Activated gamma-delta T cell treated with Interleukin-2 at 50 U/mL for 16 hours (primary cell): ENCODE data around the gene CACNA2D3.
"Not testable (repeated sequence)": the region's sequence is repeated elsewhere in the genome, so short reads cannot be mapped to it uniquely, and the experiment has no call there.

Experiments used
- DNase-seq: peaks from one replicate; pipeline ENCODE4 v3.0.0-alpha.2; 2020

CACNA2D3 gene

GRCh38 chr3:55061720-55062034 is 939.3 kb downstream of the CACNA2D3 start:
- DNase-seq = no peak

DNA sequence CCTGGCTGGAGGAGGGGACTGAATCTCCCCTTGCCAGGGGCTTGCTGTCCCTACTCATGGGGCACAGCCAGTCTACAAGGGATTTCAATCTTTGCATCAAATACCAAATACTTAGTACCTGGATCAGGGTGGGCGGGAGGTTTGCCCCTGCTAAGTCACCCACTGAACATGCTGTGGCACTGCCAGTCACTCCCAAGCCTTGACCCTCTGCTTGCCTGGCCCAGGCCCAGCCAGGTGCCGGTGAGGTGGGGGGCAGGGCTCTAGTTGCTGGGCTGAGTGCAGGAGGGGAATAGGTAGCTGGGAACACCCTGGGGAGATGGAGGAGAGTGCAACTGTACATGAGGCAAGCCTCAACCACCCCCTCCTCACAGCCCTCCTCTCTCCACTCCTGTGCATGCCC is 941.8 kb downstream of the CACNA2D3 start:
- no peak for DNase-seq

GRCh38 chr3:55065331-55065730 is 943.0 kb downstream of the CACNA2D3 start:
- DNase-seq = no peak

- no peak for DNase-seq
These were observed 944.2 kb downstream of the CACNA2D3 start for GRCh38 chr3:55066551-55067047.

DNA sequence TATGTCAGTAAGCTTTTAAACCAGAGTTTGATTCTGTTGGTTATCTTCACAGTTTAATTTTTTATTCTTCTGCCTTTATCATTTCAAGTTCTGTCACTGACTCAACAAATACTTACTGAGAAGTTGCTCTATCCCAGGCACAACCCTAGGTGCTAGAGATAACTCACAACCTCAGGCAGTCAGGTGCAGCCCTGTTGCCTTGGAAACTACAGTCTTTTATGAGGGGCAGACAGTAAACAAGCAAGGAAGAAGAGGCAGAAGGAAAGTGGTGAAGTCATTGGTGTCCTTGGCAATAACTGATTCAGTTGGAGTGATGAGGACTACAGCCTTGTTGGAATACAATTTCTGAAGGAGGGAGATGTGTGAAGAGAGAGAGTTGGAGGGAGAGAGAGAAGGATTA is 947.6 kb downstream of the CACNA2D3 start:
- DNase-seq = no peak

GRCh38 chr3:55074796-55075195 is 952.4 kb downstream of the CACNA2D3 start:
- DNase-seq = no peak

- DNase-seq = no peak
These were observed 953.5 kb downstream of the CACNA2D3 start for GRCh38 chr3:55075846-55076245.

DNA sequence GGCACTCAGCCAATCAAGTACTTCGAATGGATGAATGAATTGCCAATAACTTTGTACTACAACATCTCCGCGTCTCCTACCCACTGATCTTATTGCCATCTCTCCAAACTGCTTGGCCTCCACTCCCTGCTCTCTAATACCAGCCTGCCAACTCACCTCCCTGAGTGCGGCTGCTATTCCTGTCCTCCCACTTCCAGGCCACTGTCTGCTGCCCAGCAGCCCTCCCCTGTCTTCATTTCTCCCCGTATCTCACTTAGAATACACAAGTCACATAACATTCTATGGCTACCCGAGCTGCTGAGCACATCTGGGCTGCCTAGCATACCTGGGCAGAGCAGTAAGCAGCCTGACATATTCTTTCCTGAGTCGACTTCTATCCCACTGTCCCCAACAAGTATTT is 955.4 kb downstream of the CACNA2D3 start:
- DNase-seq = no peak

GRCh38 chr3:55078876-55079275 is 956.5 kb downstream of the CACNA2D3 start:
- no peak for DNase-seq

DNA sequence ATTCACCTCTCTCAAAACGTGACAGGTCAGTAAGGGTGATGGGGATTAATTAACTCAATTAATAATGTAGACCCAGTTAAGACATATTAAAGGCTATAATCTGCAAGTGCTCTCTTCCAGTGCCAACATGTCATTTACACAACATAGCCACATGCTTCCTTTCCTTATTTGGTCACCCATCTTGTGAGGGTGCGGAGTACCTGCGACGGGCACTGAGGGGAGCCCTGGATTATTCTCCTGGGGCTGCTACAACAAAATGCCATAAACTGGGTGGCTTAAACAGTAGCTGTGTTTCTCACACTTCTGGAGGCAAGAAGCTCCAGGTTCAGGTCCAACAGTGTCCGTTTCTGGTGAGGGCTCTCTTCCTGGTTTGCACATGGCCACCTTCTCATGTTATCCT is 962.9 kb downstream of the CACNA2D3 start:
- no peak for DNase-seq

GRCh38 chr3:55089211-55089610 is 966.9 kb downstream of the CACNA2D3 start:
- no peak for DNase-seq

- no peak for DNase-seq
These were observed 967.9 kb downstream of the CACNA2D3 start for GRCh38 chr3:55090291-55090690.

DNA sequence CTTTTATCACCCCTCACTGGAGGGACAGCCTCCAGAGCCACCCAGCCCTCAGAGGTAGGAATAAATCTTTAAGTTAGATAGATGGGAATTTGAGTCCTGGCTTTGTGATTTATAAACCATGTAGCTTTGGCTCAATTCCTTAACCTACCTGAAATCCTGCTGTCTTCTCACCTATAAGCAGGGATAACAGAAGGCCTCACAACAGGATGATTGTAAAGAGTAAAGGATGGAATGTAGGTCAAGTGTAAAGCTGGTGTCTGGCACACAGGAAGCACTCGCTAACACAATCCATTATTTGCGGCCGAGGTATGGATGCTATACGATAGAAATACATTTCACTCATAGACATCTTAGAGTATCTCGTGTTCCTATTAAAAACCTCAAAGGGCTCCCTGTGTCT is 968.4 kb downstream of the CACNA2D3 start:
- no peak for DNase-seq

- no peak for DNase-seq
These were observed 969.3 kb downstream of the CACNA2D3 start for GRCh38 chr3:55091381-55092225.

- DNase-seq = no peak
These were observed 972.3 kb downstream of the CACNA2D3 start for GRCh38 chr3:55094676-55095075.

DNA sequence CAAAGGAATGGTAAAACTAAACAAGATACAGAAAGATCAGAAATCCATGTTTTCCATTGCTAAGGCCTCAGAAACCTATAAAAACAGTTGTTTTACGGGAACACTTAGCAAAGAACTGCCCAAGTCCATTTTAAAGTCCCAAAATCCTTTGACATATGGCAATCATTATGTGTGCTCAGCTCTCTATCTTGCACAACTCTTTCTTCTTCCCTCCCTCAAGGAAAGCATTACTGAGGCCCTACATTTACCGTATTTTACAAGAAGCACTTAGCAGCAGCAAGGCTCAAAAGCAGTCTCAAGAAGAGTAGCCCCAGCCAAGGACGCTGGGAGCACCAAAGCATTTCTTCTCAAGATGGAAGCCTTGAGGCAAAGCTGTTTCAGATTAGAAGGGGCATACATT is 975.1 kb downstream of the CACNA2D3 start:
- no peak for DNase-seq

DNA sequence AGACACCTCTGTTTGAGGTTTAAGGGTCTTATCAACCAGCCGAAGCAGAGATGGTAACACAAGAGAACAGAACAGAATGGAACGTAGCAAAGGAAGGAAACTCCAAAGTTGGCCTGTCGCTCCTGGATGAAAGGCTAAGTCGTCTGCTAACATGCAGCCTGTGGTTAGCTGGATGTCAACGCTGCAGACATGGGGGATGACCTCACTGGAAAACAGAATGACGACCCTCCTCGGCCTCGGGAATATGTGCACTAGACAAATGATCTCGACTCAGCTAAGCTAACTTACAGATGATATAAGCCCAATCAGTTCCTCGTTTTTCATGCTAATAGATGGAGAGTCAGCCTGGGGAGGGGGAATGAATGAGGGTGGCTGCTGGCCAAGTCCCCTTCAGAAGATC is 983.3 kb downstream of the CACNA2D3 start:
- DNase-seq = no peak

- no peak for DNase-seq
These were observed 984.8 kb downstream of the CACNA2D3 start for GRCh38 chr3:55107187-55107586.

DNA sequence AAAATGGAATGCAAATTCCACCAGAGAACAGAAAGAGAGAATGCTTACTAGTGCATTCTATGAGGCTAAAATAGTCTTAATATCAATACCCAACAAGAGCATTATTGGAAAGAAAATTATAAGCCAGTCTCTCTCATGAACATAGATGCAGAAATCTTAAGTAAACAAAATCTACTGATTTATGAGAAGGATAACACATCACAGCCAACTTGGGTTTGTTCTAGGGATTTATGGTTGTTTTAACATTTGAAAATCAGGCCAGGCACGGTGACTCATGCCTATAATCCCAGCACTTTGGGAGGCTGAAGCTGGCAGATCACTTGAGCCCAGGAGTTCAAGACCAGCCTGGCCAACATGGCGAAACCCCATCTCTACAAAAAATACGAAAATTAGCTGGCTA is 989.6 kb downstream of the CACNA2D3 start:
- not testable (repeated sequence) for DNase-seq

DNA sequence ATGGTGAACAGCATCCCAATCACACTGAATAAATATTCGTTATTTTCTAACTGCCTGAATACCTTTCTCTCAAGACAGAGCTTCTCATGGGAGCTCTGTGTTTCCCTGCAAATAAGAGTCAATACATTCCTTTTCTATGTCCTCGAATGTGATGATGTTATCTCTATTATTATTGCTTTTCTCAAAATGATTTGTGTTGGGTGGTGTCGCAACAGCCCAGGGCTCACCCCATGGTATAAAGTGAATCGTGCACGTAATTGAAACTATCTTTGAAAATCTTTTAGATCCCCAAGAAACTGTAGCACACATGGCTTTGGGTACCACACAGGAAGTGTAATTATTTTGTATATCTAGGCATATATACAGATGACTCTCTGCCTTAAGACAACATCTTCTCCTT is 996.1 kb downstream of the CACNA2D3 start:
- no peak for DNase-seq

DNA sequence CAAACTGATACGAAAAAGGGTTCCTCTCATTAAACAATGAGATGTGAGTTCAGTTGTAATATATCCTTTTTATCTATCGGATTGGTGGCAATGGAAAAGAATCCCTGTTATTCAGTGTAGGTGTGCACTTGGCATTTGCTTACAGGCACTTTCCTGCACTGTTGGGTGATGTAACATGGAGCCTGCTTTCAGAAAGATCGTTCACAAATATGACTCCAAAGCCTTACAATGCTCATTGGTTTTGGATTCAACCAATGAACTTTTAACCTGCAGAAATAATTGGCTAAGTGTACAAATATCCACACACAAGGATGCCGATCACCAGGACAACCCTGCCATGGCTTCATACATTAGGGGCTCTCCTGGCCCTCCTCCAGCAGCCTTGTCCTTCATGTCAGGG is 996.9 kb downstream of the CACNA2D3 start:
- DNase-seq = no peak

DNA sequence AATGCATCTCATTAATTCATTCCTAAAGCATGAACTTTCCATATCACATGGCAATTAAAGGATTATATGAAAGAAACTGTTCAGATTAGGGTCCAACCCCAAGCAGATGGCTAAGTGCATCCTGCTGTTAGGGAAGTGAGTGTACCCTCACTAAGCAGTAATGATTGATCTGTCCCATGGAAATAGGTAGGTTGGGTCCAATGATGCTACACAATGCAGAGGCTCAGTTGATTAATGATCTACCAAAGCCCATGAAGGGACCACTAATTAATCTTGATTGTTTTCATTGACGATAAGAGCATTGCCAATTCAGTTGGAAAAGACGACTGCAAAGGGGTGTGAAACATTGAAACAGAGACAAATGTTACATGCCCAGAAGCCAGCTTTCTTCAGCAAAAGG is 1000.0 kb downstream of the CACNA2D3 start:
- no peak for DNase-seq
